ENCODE results near the gene OR3A1. TPM values are rescaled to one million over a fixed set of nuclear protein-coding genes. Genes with fewer than 3 reads are reported as not detected.
"Not testable (repeated sequence)": the region's sequence is repeated elsewhere in the genome, so short reads cannot be mapped to it uniquely, and the experiment has no call there.

The OR3A1 gene
- total RNA-seq, 2 experiments from 2014 or later, result not detected

GRCh38 chr17:3295632-3296031 lies 2.5 kb downstream of the OR3A1 start:
- ChIA-PET CTCF (ENCODE audit: unreplicated experiment) (no interaction called here), POLR2A (no interaction called here)
- Histone ChIP-seq H3K27ac (ENCODE audit: low read depth, low read length, poor library complexity, severe bottlenecking) (no peak overlapping the region), H3K36me3 (ENCODE audit: insufficient read depth, low read length) (no peaks in the 10 kb centered on the region), H3K4me3 (ENCODE audit: low read depth, low read length, poor library complexity, severe bottlenecking) (no peak overlapping the region), H3K4me1 (ENCODE audit: insufficient read depth, low read length, poor library complexity, severe bottlenecking) (no peaks in the 10 kb centered on the region), H3K9me3 (ENCODE audit: low read length) (no peaks in the 10 kb centered on the region), H3K9me2 (ENCODE audit: insufficient read depth, low read length) (no peaks in the 10 kb centered on the region), H3K79me2 (ENCODE audit: insufficient read depth, low read depth, low read length) (no peaks in the 10 kb centered on the region), H4K20me1 (ENCODE audit: insufficient read depth, low read length) (no peaks in the 10 kb centered on the region), H3K4me2 (ENCODE audit: low read length) (no peak overlapping the region), H2AFZ (ENCODE audit: low read length) (no peak overlapping the region)
- intact Hi-C loops (cut with micrococcal nuclease; ENCODE audit: unreplicated experiment), result no loop called here
- TF ChIP-seq EZH2phosphoT487 (IDR thresholded peaks at IDR 0.05; ENCODE audit: borderline replicate concordance, low read depth, low read length), result no peak
- TF ChIP-seq, protein P1, sequence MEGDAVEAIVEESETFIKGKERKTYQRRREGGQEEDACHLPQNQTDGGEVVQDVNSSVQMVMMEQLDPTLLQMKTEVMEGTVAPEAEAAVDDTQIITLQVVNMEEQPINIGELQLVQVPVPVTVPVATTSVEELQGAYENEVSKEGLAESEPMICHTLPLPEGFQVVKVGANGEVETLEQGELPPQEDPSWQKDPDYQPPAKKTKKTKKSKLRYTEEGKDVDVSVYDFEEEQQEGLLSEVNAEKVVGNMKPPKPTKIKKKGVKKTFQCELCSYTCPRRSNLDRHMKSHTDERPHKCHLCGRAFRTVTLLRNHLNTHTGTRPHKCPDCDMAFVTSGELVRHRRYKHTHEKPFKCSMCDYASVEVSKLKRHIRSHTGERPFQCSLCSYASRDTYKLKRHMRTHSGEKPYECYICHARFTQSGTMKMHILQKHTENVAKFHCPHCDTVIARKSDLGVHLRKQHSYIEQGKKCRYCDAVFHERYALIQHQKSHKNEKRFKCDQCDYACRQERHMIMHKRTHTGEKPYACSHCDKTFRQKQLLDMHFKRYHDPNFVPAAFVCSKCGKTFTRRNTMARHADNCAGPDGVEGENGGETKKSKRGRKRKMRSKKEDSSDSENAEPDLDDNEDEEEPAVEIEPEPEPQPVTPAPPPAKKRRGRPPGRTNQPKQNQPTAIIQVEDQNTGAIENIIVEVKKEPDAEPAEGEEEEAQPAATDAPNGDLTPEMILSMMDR (conservative IDR thresholded peaks at IDR 0.05; ENCODE audit: low read length), result no peak
- no TSS peak for BruUV-seq (replicated peaks)
- DNase-seq (ENCODE audit: low spot score), result no peak

DNA sequence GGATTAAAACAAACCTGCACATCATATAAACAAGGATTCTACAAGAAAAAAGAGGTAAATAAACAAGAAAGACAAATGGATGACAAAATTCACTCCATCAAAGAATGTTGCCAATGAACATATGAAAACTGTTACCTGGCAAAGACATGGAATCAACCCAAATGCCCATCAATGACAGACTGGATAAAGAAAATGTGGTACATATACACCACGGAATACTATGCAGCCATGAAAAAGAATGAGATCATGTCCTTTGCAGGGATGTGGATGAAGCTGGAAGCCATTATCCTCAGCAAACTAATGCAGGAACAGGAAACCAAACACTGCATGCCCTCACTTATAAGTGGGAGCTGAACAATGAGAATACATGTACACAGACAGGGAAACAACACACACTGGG lies 4.6 kb downstream of the OR3A1 start:
- H4K20me1 ChIP-seq (ENCODE audit: insufficient read depth, low read length); intact Hi-C loops (cut with micrococcal nuclease; ENCODE audit: unreplicated experiment); POLR2A ChIA-PET; H3K27ac ChIP-seq (ENCODE audit: low read depth, low read length, poor library complexity, severe bottlenecking); H2AFZ ChIP-seq (ENCODE audit: low read length); H3K4me1 ChIP-seq (ENCODE audit: insufficient read depth, low read length, poor library complexity, severe bottlenecking); BruUV-seq (replicated peaks); H3K9me2 ChIP-seq (ENCODE audit: insufficient read depth, low read length); H3K4me3 ChIP-seq (ENCODE audit: low read depth, low read length, poor library complexity, severe bottlenecking); H3K9me3 ChIP-seq (ENCODE audit: low read length); DNase-seq (ENCODE audit: low spot score); H3K4me2 ChIP-seq (ENCODE audit: low read length); CTCF ChIA-PET (ENCODE audit: unreplicated experiment); H3K36me3 ChIP-seq (ENCODE audit: insufficient read depth, low read length); H3K79me2 ChIP-seq (ENCODE audit: insufficient read depth, low read depth, low read length): not testable (repeated sequence)

- TF ChIP-seq, protein P1 (conservative IDR thresholded peaks at IDR 0.05; ENCODE audit: low read length), result no peak
- no peak for TF ChIP-seq EZH2phosphoT487 (IDR thresholded peaks at IDR 0.05; ENCODE audit: borderline replicate concordance, low read depth, low read length)
- Histone ChIP-seq H3K9me2 (ENCODE audit: insufficient read depth, low read length) (no peaks in the 10 kb centered on the region), H3K27ac (ENCODE audit: low read depth, low read length, poor library complexity, severe bottlenecking) (no peak overlapping the region), H2AFZ (ENCODE audit: low read length) (no peak overlapping the region), H3K4me3 (ENCODE audit: low read depth, low read length, poor library complexity, severe bottlenecking) (no peak overlapping the region), H3K79me2 (ENCODE audit: insufficient read depth, low read depth, low read length) (no peaks in the 10 kb centered on the region), H3K4me1 (ENCODE audit: insufficient read depth, low read length, poor library complexity, severe bottlenecking) (no peaks in the 10 kb centered on the region), H3K9me3 (ENCODE audit: low read length) (no peaks in the 10 kb centered on the region), H3K36me3 (ENCODE audit: insufficient read depth, low read length) (no peaks in the 10 kb centered on the region), H4K20me1 (ENCODE audit: insufficient read depth, low read length) (no peaks in the 10 kb centered on the region), H3K4me2 (ENCODE audit: low read length) (no peak overlapping the region)
- no peak for DNase-seq (ENCODE audit: low spot score)
- POLR2A ChIA-PET, result no interaction called here
- BruUV-seq (replicated peaks), result no TSS peak
- intact Hi-C loops (cut with micrococcal nuclease; ENCODE audit: unreplicated experiment), result no loop called here
- CTCF ChIA-PET (ENCODE audit: unreplicated experiment), result no interaction called here
These were observed 15.3 kb downstream of the OR3A1 start for GRCh38 chr17:3282901-3283300.

Measured in OCI-LY7 (cell line).